ENCODE results near the gene PPCS.

DNA sequence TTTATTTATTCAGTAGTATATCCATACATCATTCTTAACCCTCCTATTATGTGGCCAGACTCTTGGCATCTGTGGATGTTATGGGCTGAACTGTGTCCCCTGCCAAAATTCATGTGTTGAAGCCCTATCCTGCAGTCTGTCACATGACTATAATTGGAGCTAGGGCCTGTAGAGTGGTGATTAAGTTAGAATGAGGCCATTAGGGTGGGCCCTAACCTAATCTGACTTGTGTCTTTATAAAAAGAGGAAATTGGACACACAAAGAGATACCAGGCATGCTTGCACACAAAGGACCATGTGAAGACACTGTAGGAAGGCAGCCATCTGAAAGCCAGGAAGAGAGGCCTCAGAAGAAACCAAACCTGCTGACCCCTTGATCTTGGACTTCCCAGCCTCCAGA lies 7.1 kb upstream of the PPCS start:
- TF ChIP-seq, protein P1, sequence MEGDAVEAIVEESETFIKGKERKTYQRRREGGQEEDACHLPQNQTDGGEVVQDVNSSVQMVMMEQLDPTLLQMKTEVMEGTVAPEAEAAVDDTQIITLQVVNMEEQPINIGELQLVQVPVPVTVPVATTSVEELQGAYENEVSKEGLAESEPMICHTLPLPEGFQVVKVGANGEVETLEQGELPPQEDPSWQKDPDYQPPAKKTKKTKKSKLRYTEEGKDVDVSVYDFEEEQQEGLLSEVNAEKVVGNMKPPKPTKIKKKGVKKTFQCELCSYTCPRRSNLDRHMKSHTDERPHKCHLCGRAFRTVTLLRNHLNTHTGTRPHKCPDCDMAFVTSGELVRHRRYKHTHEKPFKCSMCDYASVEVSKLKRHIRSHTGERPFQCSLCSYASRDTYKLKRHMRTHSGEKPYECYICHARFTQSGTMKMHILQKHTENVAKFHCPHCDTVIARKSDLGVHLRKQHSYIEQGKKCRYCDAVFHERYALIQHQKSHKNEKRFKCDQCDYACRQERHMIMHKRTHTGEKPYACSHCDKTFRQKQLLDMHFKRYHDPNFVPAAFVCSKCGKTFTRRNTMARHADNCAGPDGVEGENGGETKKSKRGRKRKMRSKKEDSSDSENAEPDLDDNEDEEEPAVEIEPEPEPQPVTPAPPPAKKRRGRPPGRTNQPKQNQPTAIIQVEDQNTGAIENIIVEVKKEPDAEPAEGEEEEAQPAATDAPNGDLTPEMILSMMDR (IDR thresholded peaks at IDR 0.05), result no peak
- no peak for TF ChIP-seq POLR2A (IDR thresholded peaks at IDR 0.05)

Data from ovary (tissue), 3 donors.